Nucleus accumbens (tissue), 56 donors: ENCODE data around the gene KCNN3.

Experiments
- DNase-seq, 56 donors: peaks; one replicate each; lab custom pipeline; 2025; lab: John Stamatoyannopoulos, UW

The KCNN3 gene

DNA sequence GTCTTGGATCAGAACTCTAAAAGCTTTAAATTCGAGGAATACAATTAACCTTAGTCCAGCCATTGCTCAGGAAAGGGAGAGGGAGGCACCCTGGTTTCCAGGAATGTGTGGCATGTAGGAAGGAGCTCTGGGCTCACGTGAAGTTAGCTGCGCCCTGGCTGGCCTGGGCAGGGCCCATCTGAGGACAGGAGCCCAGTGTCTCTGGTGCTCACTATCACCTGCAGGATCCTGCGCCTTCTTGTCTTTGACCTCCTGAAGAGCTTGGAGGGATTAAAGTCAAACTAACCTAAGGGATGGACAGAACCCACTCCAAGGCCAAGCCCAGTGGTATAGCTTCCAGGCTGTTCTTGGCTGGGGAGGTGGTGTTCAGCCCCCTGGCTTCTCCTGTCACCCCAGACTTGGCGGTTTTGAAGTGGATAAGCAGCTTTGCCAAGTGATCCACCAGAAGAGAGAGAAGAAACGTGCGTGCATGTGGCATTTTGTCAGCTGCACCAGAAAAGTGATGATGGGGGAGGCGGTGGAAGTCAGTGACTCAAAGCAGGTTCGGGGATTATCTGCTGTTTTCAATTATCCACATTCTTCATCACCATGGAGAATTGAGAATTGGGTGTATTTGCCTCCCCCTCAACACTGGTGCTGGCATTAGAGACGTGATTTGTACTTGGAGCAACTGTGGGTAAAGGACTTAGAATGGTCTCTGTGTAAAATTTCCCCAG lies 11.9 kb upstream of the KCNN3 start:
- DNase-seq = peak in 11 of 56 donors; percentile 11 to 45 (median 36)

DNA sequence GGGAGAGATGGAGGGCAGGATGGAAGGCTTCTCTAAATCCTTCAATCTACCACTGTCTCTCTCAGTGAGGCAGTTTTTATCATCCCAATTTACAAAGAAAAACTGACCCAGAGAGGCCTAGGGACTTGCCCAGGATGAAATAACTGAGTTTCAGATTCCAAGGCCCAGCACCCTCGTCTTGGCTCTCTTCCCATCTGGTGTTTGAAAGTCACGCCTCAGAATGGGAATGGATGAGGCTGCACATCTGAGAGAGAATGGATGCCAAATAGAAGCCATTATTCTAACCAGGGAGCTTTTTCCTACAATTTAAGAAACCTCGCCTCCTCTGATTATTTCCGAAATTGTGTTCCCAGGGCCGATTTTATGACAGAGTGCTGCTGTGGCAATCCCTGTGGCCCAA lies 10.6 kb upstream of the KCNN3 start:
- DNase-seq = no peak

DNA sequence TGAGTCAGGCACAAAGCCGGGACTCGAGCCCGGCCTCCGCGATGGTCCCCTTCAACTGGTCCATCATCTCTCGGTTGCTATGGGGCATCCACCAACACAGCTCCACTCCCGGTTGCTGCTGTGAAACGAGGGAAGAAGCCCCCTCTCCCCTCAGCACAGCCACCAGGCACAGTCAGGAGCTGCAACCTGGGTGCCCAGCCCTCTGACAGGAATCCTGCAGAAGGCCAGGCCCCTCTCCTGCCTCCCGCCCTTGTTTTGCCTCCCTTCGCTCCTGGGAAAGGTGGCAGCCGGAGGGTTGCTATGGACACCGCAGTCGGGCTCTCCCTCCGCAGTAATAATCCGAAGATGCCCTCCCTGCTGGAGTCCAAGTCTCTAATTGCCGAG lies 8.9 kb upstream of the KCNN3 start:
- no peak for DNase-seq

DNA sequence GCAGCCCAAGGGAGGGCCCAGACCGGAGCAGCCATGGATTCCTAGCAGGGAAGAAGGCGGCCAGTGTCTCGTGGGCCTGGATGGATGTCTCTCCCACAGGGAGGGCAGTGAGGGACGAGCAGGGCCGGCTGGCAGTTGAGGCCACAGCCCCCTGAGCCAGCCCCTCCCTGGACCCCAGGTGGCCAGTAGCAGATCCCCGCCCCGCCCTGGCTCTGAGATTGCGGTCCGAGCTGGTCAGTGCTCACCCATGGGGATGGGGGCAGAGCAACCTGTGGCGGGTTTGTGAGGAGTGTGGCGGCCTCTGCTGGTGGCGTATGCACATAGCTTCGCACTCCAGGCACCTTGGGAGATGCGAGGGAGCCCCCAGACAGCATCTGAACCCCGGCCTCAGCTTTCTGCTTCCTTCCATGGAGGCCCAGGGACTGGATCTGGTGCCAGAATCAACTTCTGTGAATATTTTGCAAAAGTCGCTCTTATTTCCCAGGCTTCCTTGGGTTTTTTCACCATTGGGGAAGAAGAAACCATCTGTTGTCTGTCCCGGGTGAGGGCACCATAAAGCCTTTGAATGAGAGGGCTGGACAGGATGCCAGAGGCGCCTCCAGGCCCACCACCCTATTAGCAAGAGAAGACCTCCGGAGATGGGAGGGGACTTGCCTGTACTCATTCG lies 8.4 kb upstream of the KCNN3 start:
- DNase-seq = peak in 53 of 56 donors; percentile 11 to 90 (median 68)

DNA sequence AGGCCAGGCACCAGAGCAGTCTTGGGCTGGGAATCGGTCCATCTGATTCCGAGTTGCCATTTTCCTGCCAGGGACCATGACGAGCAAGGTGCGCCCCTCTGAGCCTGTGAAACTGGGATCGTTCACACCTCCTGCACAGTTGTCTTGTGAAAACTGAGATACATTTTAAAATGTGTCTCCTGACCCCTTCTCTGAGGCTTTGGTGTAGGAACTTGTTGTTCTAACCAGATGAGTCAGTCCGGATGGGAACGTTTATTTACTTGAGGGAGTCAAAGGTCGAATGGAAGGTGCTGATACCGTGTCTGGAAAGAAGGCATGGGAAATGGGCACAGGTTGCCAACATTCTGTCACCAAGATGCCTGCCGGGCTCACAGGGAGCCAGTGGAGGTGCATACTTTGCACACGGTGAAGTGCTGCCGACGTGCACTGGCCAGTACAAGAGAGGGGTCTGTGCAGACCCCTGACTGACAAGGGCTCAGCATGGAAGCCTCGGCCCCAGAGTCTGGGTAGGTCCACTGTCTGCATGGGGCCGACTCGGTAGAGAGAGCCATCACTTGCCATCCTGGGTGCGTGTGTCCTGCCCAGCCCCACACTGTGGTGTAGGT lies 7.4 kb upstream of the KCNN3 start:
- no peak for DNase-seq

DNA sequence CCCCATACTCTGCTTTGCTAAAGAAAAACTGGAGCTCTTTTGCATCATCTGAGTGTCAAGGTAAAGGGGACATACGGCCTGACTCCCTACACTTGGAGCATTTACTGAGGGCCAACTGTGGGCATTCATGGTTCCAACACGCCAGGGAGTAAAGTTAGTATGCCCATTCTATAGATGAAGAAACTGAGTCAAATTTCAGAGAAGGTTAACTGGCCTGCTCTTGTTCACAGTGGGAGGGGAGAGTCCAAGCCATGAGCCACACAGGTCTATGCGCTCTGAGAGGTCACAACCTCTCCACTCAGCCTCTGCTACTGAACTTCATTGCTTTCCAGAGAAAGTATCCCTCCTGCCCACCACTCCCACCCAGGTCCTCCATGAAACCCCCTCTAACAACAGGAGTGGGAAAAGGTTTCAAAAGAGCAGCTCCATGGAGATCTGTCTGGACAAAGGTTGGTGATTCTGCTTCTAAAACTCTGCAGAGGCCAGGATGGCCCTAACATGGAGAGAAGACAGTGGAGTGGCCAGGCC lies 6.8 kb upstream of the KCNN3 start:
- DNase-seq = no peak

DNA sequence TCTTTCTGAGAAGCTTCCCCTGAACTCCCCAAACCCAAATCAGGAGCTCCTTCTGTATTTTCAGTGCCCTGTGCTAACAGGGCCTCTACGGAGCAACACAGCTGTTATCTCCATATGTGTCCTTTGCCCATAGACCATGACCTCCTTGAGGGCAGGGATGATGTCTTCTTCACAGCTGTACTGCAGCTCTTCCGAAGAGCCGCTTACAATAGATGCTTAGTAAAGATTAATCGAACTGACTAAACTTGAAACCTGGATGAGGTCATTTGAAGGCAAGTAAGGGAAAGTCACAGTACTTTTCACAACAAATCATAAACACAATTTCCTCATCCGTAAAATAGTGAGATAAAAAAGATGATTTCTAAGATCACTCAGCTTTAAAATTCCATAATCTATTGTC lies 4.4 kb upstream of the KCNN3 start:
- DNase-seq = no peak

DNA sequence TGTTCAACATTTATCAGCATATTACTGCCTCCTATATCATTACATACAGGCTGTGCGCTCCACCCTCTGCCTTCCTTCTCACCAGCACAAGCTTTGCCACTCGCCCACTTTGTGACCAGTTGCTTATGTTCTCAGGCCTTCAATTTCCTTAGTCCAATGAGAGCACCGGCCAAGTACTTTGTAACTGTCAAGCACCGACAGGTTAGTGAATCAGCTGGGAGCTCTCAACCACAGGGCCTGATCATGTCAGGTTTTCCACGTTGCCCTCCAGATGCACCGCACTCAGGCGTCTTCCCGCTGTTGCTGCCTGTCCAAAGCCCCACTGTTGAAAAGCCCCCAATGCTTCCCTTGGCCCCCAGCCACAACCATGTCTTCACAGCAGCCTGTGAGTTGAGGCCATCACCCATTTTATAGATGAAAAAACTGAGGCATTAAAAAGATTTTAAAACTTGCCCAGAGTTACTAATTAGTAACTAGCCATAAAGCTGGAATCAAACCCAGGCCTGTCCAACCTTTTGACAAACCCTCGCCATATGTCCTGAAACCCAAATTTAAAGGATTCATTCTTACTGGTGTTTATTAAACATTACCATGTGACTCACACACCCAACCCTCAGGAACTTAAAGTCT lies 3.4 kb upstream of the KCNN3 start:
- DNase-seq = no peak

DNA sequence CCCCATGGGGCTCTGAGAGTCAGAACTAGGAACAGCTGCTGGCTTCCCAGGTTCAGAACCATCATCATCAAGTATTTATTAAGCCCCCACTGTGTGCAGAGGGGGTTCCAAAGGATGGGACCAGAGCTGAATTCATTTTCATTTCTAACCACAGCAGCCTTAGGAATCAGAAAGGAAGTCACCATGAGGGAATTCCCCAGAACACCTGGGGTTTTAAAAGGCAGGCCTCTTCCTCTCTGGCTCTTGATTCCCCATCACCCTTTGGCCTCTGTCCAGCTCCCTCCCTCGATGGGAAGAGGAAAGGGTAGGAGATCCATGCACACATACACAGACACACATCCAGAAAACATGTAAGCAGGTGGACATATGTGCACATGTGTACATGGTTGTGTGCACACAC lies 1.3 kb upstream of the KCNN3 start:
- no peak for DNase-seq

DNA sequence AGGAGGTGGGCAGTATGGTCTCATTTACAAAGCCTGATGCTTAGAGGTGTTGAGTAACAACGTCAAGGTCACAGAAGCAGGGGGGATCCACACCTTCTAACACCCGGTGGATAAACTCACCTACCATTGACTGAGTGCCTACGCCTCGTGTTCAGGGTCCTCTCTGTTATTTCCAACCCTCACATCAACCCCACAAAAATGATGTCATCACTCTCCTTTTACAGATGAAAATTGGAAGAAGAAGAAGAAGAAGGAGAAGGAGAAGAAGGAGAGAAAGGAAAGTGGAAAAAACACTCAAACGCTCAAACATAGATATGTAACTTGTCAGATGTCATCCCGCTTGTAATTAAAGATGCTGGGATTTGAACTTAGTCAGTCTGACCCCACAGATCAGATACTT lies 653 bp upstream of the KCNN3 start:
- DNase-seq = no peak

DNA sequence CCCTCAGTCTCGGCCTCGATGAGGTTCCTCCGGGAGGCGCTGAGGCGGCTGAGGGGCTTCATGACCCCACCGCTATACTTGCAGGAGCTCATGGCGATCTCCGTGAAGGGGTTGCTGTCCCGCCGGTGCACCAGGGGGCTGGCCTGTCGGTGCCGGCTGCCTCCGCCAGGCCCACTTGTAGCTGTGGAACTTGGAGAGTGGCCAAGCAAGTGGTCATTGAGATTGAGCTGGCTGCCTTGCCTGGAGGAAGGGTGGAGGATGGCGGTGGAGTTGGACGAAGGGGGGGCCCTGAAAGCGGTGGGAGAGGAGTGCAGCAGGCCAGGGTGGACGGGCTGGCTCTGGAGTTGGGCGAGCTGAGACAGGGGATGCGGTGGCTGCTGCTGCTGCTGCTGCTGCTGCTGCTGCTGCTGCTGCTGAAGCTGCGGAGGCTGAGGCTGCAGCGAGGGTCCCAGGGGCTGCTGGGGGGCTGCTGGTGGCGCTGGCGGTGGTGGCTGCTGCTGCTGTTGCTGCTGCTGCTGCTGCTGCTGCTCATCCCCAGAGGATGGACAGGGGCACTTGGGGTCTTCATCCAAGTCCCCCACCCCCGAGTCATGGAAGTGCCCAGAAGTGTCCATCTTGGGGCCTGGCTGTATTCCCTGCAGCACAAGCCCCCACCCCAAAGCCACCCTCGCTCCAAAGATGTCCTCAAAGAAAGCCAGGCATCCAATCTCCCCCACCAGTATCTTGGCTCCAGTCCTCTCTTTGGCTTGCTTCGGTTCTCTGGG lies 548 bp downstream of the KCNN3 start:
- DNase-seq = peak in 42 of 56 donors; percentile 12 to 82 (median 54)

DNA sequence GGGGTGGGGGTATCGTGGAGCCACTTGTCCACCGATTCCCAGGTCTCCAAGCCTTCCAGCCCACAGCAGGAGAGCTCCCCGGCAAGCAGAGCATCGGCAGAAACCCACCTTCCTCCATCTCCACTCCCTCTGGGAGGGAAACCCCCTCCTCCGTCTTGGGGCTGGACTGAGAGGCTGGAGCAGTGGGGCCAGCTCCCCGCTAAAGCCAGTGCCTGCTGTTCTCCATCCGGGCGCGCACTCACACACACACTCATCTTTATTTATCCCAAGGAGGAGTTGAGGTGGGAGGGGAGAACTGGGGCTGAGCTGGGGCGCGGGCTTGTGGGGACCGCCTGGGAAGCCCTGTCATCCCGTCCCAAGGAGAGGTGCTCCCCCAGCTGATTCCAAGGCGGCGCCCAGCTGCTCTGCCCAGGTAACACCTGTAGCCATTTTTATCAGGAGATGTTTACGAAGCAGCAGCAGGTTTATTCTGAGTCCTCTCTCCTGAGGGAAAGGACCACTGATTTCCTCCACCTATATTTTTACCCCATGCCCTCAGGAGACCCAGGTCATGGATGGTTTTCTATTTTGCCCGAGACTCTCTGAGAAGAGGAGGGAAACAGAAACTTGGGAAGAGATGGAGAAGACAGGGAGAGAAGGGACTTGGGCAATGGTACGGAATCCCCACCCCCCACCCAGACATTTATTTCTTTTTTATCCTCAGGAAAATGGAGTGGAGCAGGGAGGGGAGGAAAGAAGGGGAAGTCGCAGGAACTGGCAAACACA lies 2.1 kb downstream of the KCNN3 start:
- peak in 14 of 56 donors; percentile 13 to 54 (median 32) for DNase-seq

DNA sequence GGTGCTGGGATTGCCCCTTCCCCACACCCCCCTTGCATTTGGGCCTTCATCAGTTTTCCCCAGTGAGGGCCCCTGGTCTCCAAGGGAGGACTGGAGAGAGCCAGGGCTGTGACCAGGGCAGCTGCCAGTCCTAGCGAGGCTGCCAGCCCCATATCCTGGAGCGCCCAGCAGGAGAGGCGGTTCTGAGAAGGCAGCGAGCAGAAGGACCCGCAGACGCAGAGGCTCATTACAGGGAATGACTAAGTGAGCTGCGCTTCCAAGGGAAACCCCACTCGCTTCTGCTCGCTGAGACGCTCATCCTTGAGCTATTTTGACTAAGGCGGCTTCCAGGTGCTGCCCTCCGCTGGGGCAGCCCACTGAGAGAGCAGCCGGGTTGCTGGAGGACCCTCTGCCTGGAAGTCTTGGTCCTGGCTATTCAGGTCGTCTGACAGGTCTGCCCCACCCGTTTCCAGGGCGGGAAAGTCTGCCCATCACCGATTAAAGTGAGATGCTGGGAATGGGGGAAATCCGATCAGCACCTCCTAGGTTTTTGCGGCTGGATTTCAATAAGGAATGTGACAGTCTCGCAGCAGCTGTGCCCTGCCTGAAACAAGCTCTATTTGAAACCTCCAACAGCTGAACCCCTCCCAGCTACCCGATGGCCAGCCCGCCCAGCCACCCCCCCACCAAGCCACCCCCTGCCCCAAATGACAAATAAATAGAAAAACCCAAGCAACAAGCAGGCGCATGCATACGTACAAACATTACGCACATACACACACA lies 2.8 kb downstream of the KCNN3 start:
- DNase-seq = peak in 42 of 56 donors; percentile 13 to 79 (median 40)

DNA sequence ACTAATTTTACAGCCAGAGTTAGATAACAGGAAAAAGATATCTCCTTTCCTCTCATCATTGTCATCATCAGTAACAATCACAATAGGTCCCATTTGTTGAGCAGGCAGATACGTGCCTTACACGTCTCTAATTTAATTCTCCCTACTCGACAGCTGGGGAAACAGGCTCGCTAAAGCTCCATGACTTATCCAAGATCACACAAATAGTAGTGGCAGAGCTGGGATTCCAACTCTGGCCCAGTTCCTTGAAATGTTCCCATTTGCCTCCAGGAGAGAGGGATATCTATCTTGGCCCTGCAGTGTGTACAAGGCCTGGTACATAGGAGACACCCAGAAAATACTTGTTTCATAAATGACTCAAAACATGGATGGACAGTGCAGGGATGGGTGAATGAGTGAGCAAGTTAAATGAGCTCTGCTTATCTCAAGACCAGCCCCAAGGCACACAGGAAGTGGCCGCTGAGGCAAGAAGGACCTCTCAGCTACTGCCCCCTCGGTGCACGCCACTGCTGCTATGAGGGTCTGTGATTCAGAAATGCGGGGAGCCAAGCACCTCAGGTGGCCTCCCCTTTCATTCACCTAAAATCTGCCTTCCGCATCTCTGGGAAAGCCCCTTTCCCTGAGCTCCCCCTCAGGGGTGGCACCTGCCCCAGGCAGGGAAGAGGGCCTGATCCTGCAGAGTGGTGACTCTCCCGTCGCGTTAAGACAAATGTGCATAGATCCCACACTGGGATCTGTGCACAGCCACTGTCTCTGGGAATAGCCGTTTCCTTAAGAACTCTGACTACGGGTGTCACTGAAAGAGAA lies 3.6 kb downstream of the KCNN3 start:
- DNase-seq = no peak

DNA sequence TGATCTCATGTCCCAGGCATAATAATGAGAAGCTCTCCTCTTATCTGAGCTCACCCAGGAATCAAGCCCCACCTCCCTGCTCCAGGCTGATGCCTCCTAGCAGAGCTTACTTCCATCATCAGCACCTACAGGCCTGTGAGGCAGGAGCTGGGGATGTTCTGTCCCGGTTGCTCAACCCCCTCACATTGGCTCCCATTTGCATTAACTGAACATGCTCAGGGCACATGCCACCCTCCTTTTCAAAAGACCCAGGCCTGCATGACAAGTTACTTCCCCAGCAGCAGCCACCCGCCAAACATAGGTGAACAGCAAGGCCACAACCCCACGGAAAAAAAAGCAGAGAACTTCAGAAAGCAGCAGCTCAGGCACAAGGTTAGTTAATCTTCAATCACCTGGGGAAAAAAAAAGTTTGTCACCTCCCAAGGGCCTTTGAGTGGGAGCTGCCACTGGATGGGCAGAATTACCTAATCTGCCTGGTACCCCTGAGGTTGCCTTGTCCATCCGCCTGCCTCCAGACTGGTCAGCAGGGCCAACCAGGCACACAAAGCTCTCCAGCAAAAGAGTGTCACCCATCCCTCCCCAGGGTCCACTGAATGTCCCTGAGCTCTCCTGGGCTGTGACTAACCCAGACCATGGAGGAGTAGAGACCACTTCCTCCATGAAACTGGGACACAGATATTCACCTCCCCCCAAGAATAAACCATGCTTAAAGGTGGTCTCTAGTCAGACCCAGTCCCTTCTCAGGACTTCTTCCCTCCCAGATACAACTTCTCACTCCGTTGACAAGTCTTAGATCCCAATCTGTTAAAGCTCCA lies 4.4 kb downstream of the KCNN3 start:
- DNase-seq = peak in 26 of 56 donors; percentile 14 to 76 (median 44)

DNA sequence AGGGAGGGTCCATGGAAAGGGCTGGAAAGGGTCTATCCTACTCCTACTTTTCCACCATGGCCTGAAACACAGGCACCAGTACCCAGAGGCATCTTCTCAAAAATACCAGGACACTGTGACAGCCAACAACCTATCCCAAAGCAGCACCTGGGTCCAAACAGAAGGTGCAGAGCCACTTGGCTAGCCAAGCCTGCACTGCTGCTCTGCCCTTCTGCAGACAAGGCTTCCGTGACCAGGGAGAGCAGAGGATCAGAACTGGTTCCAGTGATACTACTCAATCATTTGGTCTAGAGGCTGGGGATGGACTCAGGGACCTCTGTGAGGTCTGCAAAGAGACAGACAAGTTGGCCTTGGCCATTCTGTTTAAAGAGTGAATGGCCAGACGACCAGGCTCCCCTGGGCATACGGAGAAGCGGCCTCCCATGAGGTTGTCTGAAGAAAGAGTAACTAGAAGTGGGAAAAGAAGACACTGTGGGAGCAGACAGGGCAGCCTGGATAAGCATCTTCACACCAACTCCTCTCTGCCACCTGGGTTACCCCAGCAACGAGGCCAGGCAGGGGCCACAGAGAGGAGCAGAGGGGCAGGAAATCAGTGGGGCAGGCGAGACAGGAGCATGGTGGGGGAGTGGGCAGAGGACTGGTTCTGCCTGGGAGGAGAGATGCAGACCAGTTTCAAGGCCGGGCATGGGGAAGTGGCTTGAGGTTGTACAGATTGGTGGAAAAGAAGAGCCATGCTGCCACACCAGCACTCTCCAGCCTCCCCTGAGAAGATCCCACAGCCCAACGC lies 5.7 kb downstream of the KCNN3 start:
- DNase-seq = no peak
